ENCODE data around the gene SPAG8.

- TF ChIP-seq CTCF (optimal IDR thresholded peaks at IDR 0.05 in 1 of 3, IDR thresholded peaks at IDR 0.05 in 1 of 3, conservative IDR thresholded peaks at IDR 0.05 in 1 of 3; ENCODE audit: extremely low read depth in 1 of 3, insufficient read depth in 2 of 3, low read length in 3 of 3) (no peak), EZH2 (IDR thresholded peaks at IDR 0.05; ENCODE audit: low read length) (no peak)
These were observed 27.9 kb upstream of the SPAG8 start for GRCh38 chr9:35839926-35840325.

All from keratinocyte (primary cell).